Right forelimb (tissue), 1 donor: ENCODE measurements around the gene NCKAP1.
"Not testable (repeated sequence)": the region's sequence is repeated elsewhere in the genome, so short reads cannot be mapped to it uniquely, and the experiment has no call there.

Experiments
- DNase-seq: peaks from one replicate; pipeline ENCODE4 v3.0.0-alpha.2; 2018

The NCKAP1 gene, protein sequence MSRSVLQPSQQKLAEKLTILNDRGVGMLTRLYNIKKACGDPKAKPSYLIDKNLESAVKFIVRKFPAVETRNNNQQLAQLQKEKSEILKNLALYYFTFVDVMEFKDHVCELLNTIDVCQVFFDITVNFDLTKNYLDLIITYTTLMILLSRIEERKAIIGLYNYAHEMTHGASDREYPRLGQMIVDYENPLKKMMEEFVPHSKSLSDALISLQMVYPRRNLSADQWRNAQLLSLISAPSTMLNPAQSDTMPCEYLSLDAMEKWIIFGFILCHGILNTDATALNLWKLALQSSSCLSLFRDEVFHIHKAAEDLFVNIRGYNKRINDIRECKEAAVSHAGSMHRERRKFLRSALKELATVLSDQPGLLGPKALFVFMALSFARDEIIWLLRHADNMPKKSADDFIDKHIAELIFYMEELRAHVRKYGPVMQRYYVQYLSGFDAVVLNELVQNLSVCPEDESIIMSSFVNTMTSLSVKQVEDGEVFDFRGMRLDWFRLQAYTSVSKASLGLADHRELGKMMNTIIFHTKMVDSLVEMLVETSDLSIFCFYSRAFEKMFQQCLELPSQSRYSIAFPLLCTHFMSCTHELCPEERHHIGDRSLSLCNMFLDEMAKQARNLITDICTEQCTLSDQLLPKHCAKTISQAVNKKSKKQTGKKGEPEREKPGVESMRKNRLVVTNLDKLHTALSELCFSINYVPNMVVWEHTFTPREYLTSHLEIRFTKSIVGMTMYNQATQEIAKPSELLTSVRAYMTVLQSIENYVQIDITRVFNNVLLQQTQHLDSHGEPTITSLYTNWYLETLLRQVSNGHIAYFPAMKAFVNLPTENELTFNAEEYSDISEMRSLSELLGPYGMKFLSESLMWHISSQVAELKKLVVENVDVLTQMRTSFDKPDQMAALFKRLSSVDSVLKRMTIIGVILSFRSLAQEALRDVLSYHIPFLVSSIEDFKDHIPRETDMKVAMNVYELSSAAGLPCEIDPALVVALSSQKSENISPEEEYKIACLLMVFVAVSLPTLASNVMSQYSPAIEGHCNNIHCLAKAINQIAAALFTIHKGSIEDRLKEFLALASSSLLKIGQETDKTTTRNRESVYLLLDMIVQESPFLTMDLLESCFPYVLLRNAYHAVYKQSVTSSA

DNA sequence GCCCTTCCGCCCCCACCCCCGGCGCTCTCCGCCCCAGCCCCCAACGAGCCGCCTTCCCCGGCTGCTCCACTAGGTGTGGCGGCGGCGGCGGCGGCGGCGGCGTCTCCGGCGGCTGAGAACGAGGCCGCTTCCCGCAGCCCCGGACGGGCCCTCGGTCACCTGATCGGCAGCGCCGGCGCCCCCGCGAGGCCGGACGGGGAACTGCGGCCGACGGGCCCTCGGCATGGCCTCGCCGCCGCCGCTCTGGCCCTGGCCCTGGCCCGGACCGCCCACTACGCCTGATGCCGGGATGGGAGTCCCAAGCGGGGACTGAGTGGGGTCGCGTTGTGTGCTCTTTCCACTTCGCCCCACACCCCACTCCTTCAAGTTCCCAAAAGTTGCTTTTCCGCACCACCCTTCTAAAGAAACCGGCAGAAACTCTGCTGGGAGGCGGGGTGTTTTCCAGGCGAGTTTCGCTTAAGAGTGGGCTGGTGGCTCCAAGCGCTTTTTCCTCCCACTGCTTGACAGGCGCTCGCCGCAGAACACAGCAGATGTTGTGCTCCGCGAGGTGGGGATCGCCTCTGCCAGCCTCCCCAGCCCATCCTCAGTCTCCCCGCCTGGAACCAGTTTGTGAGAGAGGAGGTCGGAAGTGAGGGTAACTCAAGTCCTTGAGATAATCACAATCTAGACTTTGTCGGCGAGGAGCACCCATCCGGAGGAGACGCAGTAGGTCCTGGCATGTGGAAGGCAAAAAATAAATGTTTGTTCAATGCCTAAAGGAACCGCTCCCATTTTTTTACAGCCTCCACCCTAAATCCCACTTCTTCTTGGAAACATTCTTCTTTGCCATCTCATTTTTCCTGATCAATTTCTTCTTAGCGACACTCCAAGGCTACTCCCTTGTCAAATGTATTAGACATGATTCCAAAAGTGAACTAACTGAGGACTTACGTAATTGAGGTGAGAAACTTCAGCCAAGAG lies at the start of gene NCKAP1:
Gene NCKAP1 (minus strand): TSS at position 117 of the 960 bp plus-strand sequence. CDS start 358 bp downstream, outside the sequence.
- peak; percentile 96 for DNase-seq

DNA sequence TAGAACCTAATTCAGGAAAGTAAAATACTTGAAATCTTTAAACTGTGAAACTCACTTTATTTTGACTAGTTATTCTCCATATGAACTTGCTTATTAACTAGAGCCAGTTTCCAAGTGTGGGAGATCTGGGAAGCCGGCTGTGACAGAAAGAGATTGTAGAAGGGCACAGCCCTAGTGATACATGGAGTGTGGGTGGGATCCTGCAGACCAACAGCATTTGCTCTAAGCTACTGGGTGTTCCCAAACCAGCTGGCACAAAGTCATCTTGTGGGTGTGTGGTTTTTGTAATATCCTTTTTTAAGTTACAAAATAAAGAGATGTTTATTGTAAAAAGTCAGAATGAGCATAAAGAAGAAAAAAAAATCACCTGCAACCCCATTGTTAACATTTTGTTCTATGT lies 43.7 kb upstream of the NCKAP1 start:
- no peak for DNase-seq

GRCh38 chr2:183079139-183079775 lies 41.0 kb upstream of the NCKAP1 start:
- no peak for DNase-seq

- DNase-seq = peak; percentile 95
These were observed 40.3 kb upstream of the NCKAP1 start, which contains the start of gene DUSP19 for GRCh38 chr2:183078464-183079138. DUSP19 (plus strand) TSS chr2:183078747; CDS start chr2:183078934, 187 bp downstream.

DNA sequence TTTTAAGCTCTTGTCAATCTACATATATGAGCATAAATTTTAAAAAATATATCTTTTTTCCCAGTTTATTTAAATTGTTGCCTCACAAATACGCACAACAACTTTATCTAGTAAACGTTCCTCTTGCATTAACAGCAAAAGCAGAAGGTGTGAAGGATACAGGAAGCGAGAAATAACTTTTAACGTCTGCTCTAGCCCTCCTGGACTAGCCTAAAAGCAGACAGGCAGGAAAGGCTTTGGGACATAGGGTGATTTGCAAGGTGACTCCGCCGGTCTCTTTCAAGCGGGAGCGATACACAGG lies 39.9 kb upstream of the NCKAP1 start:
- DNase-seq = no peak

DNA sequence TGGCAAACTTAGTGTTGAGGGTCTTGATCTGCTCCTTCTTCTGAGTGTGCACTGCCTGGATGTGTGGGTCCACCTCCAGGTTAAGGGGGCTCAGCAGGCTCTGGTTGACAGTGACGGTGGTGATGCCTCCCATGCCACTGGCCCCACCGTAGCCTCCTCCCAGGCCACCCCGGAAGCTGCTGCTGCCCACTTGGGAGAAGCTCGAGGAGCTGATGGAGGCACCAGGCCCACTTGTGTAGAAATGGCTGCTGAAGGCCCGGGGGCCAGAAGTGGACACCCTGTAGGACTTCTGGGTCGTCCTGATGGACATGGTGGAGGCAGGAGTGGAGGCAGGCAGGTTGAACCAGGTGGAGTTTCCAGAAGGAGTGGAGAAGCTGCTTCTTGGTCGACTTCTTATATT lies 33.9 kb upstream of the NCKAP1 start:
- DNase-seq = no peak

- DNase-seq = no peak
These were observed 32.9 kb upstream of the NCKAP1 start for GRCh38 chr2:183070942-183071844.

GRCh38 chr2:183069174-183069573 lies 30.9 kb upstream of the NCKAP1 start:
- DNase-seq = no peak

DNA sequence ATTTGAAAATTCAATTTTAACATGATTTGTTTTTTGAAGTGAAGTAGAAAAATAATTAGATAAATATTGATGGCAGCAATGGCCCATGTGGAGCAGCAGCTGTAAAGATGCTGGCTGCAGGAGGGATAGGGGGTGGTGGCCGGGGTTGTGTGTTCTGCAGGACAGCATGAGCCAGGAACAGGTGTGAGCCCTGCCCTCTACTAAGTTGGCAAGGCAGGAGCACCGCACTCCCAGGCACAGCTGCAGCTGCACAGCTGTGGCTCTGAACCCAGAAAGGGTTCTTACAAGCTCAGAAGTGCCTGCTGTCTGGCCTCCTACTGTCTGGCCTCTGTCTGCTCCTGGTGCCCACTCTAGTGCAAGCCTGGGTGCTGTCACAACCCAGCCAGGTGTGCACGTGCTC lies 30.3 kb upstream of the NCKAP1 start:
- DNase-seq = no peak

DNA sequence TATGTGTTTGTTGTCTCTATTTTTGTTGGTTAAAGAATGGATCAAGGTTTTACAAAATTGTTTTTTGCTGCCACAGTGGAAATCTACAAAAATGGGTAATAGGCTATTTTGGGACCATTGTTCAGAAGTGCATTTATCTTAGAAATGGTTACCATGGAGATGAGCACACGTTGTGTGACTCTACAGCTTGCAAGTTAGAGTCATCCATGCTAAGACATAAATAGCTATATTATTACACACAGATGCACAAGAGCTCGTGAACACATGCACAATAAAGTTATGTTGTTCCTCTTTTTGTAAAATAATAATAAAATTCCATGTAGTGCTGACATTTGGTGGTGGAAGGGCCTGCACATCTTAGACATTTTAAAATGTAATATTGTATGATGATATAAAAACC lies 24.8 kb upstream of the NCKAP1 start:
- no peak for DNase-seq

DNA sequence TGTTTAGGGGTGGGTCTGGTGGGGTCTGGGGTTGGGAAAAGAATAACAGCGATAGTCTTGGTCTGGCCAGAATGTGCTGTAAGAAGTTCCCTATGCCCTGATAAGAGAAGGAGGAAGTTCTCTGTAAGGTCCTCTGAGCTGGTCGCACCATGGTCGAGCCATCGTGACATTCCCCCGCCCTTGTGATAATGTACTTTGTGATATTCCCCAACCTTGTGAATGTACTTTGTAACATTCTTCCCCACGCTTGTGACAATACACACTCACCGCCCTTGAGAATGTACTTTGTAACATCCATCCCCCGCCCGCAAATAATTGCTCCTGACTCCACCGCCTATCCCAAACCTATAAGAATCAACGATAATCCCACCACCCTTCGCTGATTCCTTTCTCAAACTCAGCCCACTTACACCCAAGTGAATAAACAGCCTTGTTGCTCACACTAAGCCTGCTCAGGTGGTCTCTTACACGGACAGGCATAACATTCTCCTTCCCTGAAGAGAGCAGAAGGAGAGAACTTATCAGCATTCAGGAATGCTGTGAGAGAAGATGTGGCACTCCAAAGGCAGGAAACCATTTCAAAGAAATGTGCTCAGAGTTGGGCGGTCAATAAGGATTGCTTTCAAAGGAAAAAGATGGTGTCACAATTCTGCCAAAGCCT lies 22.4 kb upstream of the NCKAP1 start:
- DNase-seq = no peak

- DNase-seq = no peak
These were observed 21.3 kb upstream of the NCKAP1 start for GRCh38 chr2:183059561-183059960.

- no peak for DNase-seq
These were observed 19.2 kb upstream of the NCKAP1 start for GRCh38 chr2:183057333-183057985.

DNA sequence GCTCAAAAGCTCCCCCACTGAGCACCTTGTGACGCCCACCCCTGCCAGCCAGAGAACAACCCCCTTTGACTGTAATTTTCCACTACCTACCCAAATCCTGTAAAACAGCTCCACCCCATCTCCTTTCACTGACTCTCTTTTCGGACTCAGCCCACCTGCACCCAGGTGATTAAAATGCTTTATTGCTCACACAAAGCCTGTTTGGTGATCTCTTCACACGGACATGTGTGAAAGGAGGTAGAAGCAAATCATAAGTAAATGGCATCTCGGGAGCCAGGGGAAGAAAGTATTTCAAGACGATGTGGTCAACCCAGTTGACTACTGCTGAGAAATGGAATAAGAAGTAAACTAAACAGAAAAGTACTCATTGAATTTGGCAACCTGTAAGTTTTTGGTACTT lies 11.2 kb upstream of the NCKAP1 start:
- no peak for DNase-seq

DNA sequence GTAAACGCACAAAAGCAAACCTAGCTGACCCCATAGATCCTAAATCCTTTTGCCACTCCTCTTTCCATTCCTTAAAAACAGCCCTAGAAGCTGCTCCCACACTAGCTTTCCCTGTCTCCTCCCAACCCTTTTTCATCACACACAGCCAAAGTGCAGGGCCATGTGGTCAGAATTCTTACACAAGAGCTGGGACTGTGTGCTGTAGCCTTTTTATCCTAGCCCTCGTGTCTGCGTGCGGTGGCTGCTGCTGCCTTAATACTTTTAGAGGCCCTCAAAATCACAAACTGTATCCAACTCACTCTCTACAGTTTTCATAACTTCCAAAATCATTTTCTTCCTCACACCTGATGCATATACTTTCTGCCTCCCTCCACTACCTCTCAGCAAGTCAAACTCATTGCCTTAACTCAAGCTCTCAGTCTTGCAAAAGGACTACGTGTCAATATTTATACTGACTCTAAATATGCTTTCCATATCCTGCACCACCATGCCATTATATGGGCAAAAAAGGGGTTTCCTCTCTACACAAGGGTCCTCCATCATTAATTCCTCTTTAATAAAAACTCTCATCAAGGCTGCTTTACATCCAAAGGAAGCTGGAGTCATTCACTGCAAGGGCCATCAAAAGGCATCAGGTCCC lies 9.3 kb upstream of the NCKAP1 start:
- DNase-seq = not testable (repeated sequence)

DNA sequence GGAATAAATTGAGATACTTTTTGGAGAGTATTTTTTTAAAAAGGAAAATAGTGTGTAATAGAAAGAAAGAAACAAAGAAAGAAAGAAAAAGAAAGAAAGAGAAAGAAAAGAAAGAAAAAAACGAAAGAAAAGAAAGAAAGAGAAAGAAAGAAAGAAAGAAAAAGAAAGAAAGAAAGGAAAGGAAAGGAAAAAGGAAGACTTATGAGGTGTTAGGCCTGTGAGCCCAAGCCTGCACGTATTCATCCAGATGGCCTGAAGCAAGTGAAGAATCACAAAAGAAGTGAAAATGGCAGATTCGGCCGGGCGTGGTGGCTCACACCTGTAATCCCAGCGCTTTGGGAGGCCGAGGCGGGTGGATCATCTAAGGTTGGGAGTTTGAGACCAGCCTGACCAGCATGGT lies 5.3 kb upstream of the NCKAP1 start:
- not testable (repeated sequence) for DNase-seq

DNA sequence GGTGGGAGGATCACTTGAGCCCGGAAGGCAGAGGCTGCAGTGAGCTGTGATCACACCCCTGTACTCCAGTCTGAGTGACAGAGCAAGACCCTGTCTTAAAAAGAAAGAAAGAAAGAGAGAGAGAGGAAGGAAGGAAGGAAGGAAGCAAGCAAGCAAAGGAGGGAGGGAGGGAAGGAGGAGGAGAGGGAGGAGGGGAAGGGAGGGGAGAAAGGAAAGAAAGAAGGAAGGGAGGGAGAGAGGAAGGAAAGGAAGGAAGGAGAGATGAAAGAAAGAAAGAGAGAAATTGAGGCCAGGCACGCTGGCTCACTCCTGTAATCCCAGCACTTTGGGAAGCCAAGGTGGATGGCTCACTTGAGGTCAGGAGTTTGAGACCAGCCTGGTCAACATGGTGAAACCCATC lies 2.3 kb upstream of the NCKAP1 start:
- no peak for DNase-seq
